Kidney (tissue), 14 donors: Measurements from ENCODE around the gene ANKRD12. TPM values are rescaled to one million over a fixed set of nuclear protein-coding genes. Genes with fewer than 3 reads are reported as not detected.

Experiments used
- DNase-seq, 5 donors: peaks; one replicate each; pipeline ENCODE4 v3.0.0-alpha.2; 2013 to 2020
- FAIRE-seq: peaks from 2 replicates; lab custom pipeline; 2012; peaks lifted over from hg19 to GRCh38; lab: Jason Lieb, UNC
- H3K27ac ChIP-seq, 2 donors: one replicate each; pipeline ENCODE4 v1.7.0; 2013; ENCODE audit warnings: low read depth in 2 of 2, low read length in 2 of 2, inconsistent platforms in 1 of 2
- H3K27me3 ChIP-seq: one replicate; pipeline ENCODE4 v1.7.1; 2013; ENCODE audit warnings: low read length, inconsistent platforms; ENCODE audit not compliant: control insufficient read depth, insufficient read depth
- H3K36me3 ChIP-seq, 3 donors: one replicate each; pipeline versions ENCODE4 v1.7.0 to v1.7.1; 2013; ENCODE audit warnings: low read length in 3 of 3, control low read depth in 1 of 3, inconsistent platforms in 1 of 3; ENCODE audit not compliant: insufficient read depth in 3 of 3, control insufficient read depth in 2 of 3
- H3K4me1 ChIP-seq, 3 donors: one replicate each; pipeline versions ENCODE4 v1.7.0 to v1.7.1; 2013; ENCODE audit warnings: low read length in 3 of 3, inconsistent platforms in 1 of 3, low read depth in 1 of 3; ENCODE audit not compliant: control insufficient read depth in 2 of 3, insufficient read depth in 2 of 3
- H3K4me3 ChIP-seq, 3 donors: one replicate each; pipeline versions ENCODE4 v1.7.0 to v1.8.1; 2013; ENCODE audit warnings: low read length in 3 of 3, control low read depth in 1 of 3, inconsistent platforms in 1 of 3
- H3K9ac ChIP-seq, 3 donors: one replicate each; pipeline versions ENCODE4 v1.7.0 to v1.7.1; 2013; ENCODE audit warnings: low read length in 3 of 3, control low read depth in 1 of 3, inconsistent platforms in 1 of 3
- H3K9me3 ChIP-seq, 3 donors: one replicate each; pipeline versions ENCODE4 v1.7.0 to v1.7.1; 2013; ENCODE audit warnings: low read length in 3 of 3, control low read depth in 1 of 3, inconsistent platforms in 1 of 3; ENCODE audit not compliant: control insufficient read depth in 2 of 3, insufficient read depth in 1 of 3
- CTCF ChIP-seq: IDR thresholded peaks from 3 replicates; pipeline ENCODE4 v1.5.1; 2012; ENCODE audit warnings: mild to moderate bottlenecking, moderate library complexity, borderline replicate concordance; ENCODE audit not compliant: insufficient read depth; ENCODE audit errors: extremely low read depth
- intact Hi-C: fragments of 100-400 bp; cut with DNase I; formaldehyde crosslinking; loops from one replicate; pipeline ENCODE4 v1.11.1; 2022
- polyA plus RNA-seq: library from polyadenylated mRNA; stranded (reverse); fragments of 350-450 nt; fragmentation: Illumina TruSeq; extraction: RNeasy Lipid Tissue Mini Kit (QIAGEN cat#74804); gene quantifications from one replicate; pipeline ENCODE4 v1.2.3, GENCODE V29; 2014; ENCODE audit warnings: low read depth, low replicate concordance; ENCODE audit not compliant: insufficient read depth
- total RNA-seq: library from RNA; stranded (reverse); fragmentation: NEBNext Ultra II Directional; extraction: Animal tissue kit (Norgen Biotek cat#: 25700); gene quantifications from one replicate; pipeline ENCODE4 v1.2.1, GENCODE V29; 2021
- donor health status: control.
- donor health status: control.
- donor health status: control.
- donor health status: control.
- donor health status: control.
- donor health status: DM: yes; HTN: yes; CAD: no.
- donor health status: Normal renal cell carcinoma (clear cell type).

Gene ANKRD12
- total and polyA plus RNA-seq, 2 donors from 2014 or later = 3.9 to 81.8 TPM

- no peak for TF ChIP-seq CTCF
- H3K4me3 ChIP-seq = no peak overlapping the region
- no peak for FAIRE-seq
- intact Hi-C loops = no loop called here
- peaks cover 2 to 43% (median 15%) of the 10 kb centered on the region in 3 donors for H3K36me3 ChIP-seq
- H3K27ac ChIP-seq = no peak overlapping the region
- DNase-seq = no peak
- peaks cover 0 to 12% (median 3%) of the 10 kb centered on the region in 3 donors for H3K4me1 ChIP-seq
- no peak overlapping the region for H3K9ac ChIP-seq
- H3K9me3 ChIP-seq = no peaks in the 10 kb centered on the region
- no peaks in the 10 kb centered on the region for H3K27me3 ChIP-seq
These were observed 6.4 kb upstream of the ANKRD12 start for GRCh38 chr18:9130195-9130594.

- intact Hi-C loops = no loop called here
- Histone ChIP-seq H3K27ac (no peak overlapping the region), H3K9ac (no peak overlapping the region), H3K36me3 (peaks cover 2 to 38% (median 15%) of the 10 kb centered on the region in 3 donors), H3K4me1 (peaks cover 0 to 12% (median 7%) of the 10 kb centered on the region in 3 donors), H3K27me3 (no peaks in the 10 kb centered on the region), H3K4me3 (no peak overlapping the region), H3K9me3 (no peaks in the 10 kb centered on the region)
- FAIRE-seq (no peak), DNase-seq (no peak)
- no peak for TF ChIP-seq CTCF
These were observed 5.8 kb upstream of the ANKRD12 start for GRCh38 chr18:9130806-9131205.

- DNase-seq = no peak
- no peak overlapping the region for H3K9ac ChIP-seq
- no peak overlapping the region for H3K4me3 ChIP-seq
- H3K9me3 ChIP-seq = no peaks in the 10 kb centered on the region
- no peak for FAIRE-seq
- intact Hi-C loops = no loop called here
- peaks cover 2 to 30% (median 12%) of the 10 kb centered on the region in 3 donors for H3K36me3 ChIP-seq
- peaks cover 0 to 12% (median 8%) of the 10 kb centered on the region in 3 donors for H3K4me1 ChIP-seq
- no peaks in the 10 kb centered on the region for H3K27me3 ChIP-seq
- no peak overlapping the region for H3K27ac ChIP-seq
- TF ChIP-seq CTCF = no peak
These were observed 4.0 kb upstream of the ANKRD12 start for GRCh38 chr18:9132628-9133027.

- FAIRE-seq = no peak
- Histone ChIP-seq H3K4me1 (peaks cover 0 to 12% (median 8%) of the 10 kb centered on the region in 3 donors), H3K27ac (no peak overlapping the region), H3K9me3 (no peaks in the 10 kb centered on the region), H3K36me3 (peaks cover 2 to 24% (median 8%) of the 10 kb centered on the region in 3 donors), H3K9ac (no peak overlapping the region), H3K27me3 (no peaks in the 10 kb centered on the region), H3K4me3 (no peak overlapping the region)
- DNase-seq = no peak
- intact Hi-C loops = no loop called here
- no peak for TF ChIP-seq CTCF
These were observed 3.4 kb upstream of the ANKRD12 start for GRCh38 chr18:9133225-9133624.
